A673 (cell line): ENCODE measurements around the gene CAPN6. TPM values are rescaled to one million over a fixed set of nuclear protein-coding genes. Genes with fewer than 3 reads are reported as not detected.

Source experiments
- BruUV-seq: library from RNA; stranded (reverse); fragments of 400-500 nt; replicated peaks from 2 replicates; lab custom pipeline; 2021; lab: Mats Ljungman, UMichigan
- CTCF ChIA-PET: fragments of 300-600 bp; sonication (Branson Sonifier 250); formaldehyde crosslinking; loops from one replicate; lab custom pipeline; 2022; ENCODE audit warnings: antibody characterized with exemption; lab: Charles Lee
- POLR2A ChIA-PET: fragments of 300-600 bp; sonication (Branson Sonifier 250); formaldehyde crosslinking; loops from one replicate; lab custom pipeline; 2022; ENCODE audit warnings: antibody characterized with exemption; ENCODE audit not compliant: low non-redundant PET; lab: Charles Lee
- DNase-seq: peaks from one replicate; pipeline ENCODE4 v3.0.0-alpha.2; 2015; ENCODE audit warnings: low spot score
- H3K27ac ChIP-seq: fragments of 200-600 bp; sonication (generic); 2 replicates; pipeline ENCODE4 v1.5.1; 2016; ENCODE audit warnings: mixed run types, low read depth, mild to moderate bottlenecking, mixed read lengths, antibody characterized with exemption, low read length; ENCODE audit not compliant: poor library complexity, severe bottlenecking
- H3K27me3 ChIP-seq: fragments of 200-600 bp; sonication (generic); replicated peaks from 2 replicates; pipeline ENCODE4 v1.6.1; 2017; ENCODE audit warnings: mixed run types, low read depth, mild to moderate bottlenecking, mixed read lengths, antibody characterized with exemption, low read length; ENCODE audit not compliant: insufficient read depth, poor library complexity
- H3K36me3 ChIP-seq: fragments of 200-600 bp; sonication (generic); 2 replicates; pipeline ENCODE4 v1.6.1; 2016; ENCODE audit warnings: mixed run types, mild to moderate bottlenecking, mixed read lengths, antibody characterized with exemption, low read length; ENCODE audit not compliant: insufficient read depth, poor library complexity, severe bottlenecking
- H3K4me1 ChIP-seq: fragments of 200-600 bp; sonication (generic); 2 replicates; pipeline ENCODE4 v1.6.1; 2017; ENCODE audit warnings: mixed run types, mild to moderate bottlenecking, mixed read lengths, antibody characterized with exemption, low read length; ENCODE audit not compliant: insufficient read depth, poor library complexity, severe bottlenecking
- H3K4me3 ChIP-seq: fragments of 200-600 bp; sonication (generic); 2 replicates; pipeline ENCODE4 v1.5.1; 2016; ENCODE audit warnings: low read depth, mixed run types, mild to moderate bottlenecking, mixed read lengths, low read length; ENCODE audit not compliant: poor library complexity, severe bottlenecking
- H3K9me3 ChIP-seq: fragments of 200-600 bp; sonication (generic); 2 replicates; pipeline ENCODE4 v1.6.1; 2016; ENCODE audit warnings: mixed run types, low read depth, mild to moderate bottlenecking, mixed read lengths, antibody characterized with exemption, low read length; ENCODE audit not compliant: poor library complexity, severe bottlenecking
- EZH2 ChIP-seq: fragments of 200-600 bp; sonication (generic); IDR thresholded peaks from 2 replicates; pipeline ENCODE4 v1.6.1; 2017; ENCODE audit warnings: borderline replicate concordance, low read depth, mild to moderate bottlenecking, mixed read lengths, antibody characterized with exemption, low read length; ENCODE audit not compliant: poor library complexity, severe bottlenecking
- intact Hi-C: fragments of 100-400 bp; cut with micrococcal nuclease; formaldehyde crosslinking; loops from one replicate; pipeline ENCODE4 v1.10.0; 2022; ENCODE audit not compliant: unreplicated experiment
- total RNA-seq: library from RNA; stranded (reverse); gene quantifications from 2 replicates; pipeline ENCODE4 v1.2.3, GENCODE V29; 2021
- TF ChIP-seq, protein P1 (sequence below): fragments of 300-800, 200-600 bp; sonication (generic); conservative IDR thresholded peaks from 2 replicates; pipeline ENCODE4 v1.5.1; 2017; ENCODE audit warnings: low read depth, mild to moderate bottlenecking, antibody characterized with exemption, low read length, moderate library complexity, mixed read lengths

Gene CAPN6
- total RNA-seq, 1 experiment from 2014 or later: 0.28 TPM

DNA sequence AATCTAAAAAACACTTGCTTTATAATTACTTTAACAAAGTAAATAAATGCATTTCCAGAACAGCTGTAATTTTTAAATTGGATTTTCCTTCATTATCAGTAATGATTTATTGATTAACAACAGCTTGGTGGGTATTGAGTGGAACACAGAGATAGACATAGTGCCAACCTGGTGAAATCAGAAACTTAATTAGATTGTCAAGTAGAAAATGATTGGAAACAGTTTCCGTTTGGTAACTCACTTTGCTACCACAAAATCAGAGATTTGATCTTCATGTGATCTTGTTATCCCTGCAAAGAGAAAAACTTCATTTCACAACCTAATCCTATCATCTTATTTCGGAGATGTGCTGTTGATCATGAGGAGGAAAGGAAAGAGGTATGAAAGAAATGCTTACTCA lies 70.8 kb downstream of the CAPN6 start:
- intact Hi-C loops: no loop called here
- ChIA-PET CTCF (no interaction called here), POLR2A (no interaction called here)
- Histone ChIP-seq H3K9me3 (no peaks in the 10 kb centered on the region), H3K36me3 (no peaks in the 10 kb centered on the region), H3K27me3 (peaks cover 44% of the 10 kb centered on the region), H3K4me1 (no peaks in the 10 kb centered on the region), H3K27ac (no peak overlapping the region), H3K4me3 (no peak overlapping the region)
- no TSS peak for BruUV-seq
- DNase-seq: no peak
- TF ChIP-seq, protein P1, sequence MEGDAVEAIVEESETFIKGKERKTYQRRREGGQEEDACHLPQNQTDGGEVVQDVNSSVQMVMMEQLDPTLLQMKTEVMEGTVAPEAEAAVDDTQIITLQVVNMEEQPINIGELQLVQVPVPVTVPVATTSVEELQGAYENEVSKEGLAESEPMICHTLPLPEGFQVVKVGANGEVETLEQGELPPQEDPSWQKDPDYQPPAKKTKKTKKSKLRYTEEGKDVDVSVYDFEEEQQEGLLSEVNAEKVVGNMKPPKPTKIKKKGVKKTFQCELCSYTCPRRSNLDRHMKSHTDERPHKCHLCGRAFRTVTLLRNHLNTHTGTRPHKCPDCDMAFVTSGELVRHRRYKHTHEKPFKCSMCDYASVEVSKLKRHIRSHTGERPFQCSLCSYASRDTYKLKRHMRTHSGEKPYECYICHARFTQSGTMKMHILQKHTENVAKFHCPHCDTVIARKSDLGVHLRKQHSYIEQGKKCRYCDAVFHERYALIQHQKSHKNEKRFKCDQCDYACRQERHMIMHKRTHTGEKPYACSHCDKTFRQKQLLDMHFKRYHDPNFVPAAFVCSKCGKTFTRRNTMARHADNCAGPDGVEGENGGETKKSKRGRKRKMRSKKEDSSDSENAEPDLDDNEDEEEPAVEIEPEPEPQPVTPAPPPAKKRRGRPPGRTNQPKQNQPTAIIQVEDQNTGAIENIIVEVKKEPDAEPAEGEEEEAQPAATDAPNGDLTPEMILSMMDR: no peak
- no peak for TF ChIP-seq EZH2

Other genes starting within 250 kb of the CAPN6 start
- gene PAK3, start 174.3 kb downstream of the CAPN6 start, total RNA-seq: 0.61 TPM in 1 of 2 replicates, not detected in the other
- gene DCX, start 141.7 kb upstream of the CAPN6 start, total RNA-seq: not detected in 2 replicates
- gene SERTM2, start 241.2 kb upstream of the CAPN6 start, total RNA-seq: not detected in 2 replicates